GM19035 (cell line): ENCODE data around the gene PEX19.

ENCODE experiments used
- ATAC-seq: cut with Tn5 transposase; IDR thresholded peaks from one replicate; pipeline ENCODE4 v1.9.1; 2021; ENCODE audit not compliant: unreplicated experiment

Gene PEX19

DNA sequence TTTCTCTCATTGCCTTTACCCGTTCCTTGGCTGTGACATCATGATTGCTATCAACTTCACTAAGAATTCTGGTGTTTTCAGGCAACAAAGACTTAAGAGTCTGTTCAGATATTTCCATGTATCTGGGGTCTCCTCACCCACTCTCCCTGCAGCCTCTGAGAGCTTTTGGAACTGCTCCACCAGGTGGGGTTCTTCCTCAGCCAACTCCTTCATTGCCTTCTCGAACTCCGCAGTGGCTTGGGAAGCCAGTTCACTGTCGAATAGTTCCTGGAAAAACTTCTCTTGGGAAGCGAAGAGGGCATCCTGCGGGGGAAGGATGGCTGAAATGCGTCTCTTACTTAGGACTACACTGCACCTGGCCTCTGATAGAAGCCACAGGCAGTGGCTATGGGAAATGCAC is 2.1 kb downstream of the PEX19 start:
- no peak for ATAC-seq

DNA sequence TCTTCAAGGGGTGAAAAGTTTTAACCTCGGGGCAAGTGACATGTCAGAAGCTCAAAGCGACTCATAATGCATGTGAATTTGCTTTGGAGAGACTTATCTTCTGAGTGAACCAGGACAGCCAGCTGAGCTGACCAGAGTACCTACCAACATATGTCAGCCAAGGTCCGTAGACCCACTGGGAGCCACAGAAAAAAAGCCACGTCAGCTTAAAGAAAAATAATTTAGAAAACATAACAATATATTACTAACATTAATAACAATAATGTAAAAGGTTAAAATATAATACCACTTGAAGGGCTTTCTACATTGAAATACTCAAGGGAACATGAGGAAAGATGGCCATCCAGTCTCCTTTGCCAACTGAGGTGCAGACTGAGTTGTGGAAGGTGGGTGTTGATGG is 6.9 kb downstream of the PEX19 start:
- no peak for ATAC-seq

DNA sequence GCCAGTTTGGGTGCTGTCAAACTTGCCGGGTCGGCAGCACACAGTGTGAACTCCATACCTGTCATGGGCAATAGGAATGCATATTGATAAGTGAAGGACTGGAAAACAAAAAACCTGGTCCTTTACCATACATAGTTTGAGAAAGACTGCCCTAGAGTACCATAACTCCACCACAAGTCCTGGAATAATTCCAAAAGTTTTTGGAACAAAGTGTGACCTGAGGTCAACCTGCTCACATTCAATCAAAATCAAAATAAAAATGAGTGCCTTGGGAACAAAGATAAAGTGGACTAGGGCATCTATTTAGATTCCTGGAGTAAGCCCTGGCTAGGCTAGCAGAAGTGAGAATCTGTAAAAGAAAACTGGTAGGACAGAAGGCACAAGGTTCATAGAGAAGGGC is 7.6 kb downstream of the PEX19 start:
- ATAC-seq = no peak

DNA sequence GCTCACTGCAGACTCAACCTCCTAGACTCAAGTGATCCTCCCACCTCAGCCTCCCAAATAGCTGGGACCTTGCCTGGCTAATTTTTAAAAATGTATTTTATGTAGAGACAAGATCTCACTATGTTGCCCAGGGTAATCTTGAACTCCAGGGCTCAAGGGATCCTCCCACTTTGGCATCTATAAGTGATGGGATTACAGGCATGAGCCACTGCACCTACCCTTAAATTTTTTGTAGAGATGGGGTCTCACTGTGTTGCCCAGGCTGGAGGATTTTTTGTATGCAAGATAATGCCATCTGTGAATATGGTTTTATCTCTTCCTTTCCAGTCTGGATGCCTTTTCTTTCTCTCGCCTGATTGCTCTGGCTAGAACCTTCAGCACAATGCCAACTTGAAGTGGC is 13.9 kb downstream of the PEX19 start:
- no peak for ATAC-seq

DNA sequence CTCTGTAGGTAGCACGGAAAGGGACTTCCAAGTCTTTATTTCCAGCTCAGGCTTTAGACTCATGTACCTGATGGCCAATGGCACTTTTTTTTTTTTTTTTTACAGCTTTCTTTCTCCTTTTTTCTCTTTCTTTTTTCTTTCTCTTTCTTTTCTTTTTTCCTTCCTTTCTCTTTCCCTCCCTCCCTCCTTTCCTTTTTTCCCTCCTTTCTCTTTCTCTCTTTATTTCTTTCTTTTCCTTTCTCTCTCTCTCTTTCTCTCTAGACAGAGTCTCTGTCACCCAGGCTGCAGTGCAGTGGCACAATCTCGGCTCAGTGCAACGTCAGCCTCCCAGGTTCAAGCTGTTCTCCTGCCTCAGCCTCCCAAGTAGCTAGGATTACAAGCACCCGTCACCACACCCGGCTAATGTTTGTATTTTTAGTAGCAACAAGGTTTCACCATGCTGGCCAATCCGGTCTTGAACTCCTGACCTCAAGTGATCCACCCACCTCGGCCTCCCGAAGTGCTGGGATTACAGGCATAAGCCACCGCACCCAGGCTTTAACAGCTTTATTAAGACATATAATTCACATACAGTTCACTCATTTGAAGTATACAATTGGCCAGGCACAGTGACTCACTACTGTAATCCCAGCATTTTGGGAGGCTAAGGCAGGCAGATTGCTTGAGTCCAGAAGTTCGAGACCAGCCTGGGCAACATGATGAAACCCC is 17.5 kb downstream of the PEX19 start:
- no peak for ATAC-seq

DNA sequence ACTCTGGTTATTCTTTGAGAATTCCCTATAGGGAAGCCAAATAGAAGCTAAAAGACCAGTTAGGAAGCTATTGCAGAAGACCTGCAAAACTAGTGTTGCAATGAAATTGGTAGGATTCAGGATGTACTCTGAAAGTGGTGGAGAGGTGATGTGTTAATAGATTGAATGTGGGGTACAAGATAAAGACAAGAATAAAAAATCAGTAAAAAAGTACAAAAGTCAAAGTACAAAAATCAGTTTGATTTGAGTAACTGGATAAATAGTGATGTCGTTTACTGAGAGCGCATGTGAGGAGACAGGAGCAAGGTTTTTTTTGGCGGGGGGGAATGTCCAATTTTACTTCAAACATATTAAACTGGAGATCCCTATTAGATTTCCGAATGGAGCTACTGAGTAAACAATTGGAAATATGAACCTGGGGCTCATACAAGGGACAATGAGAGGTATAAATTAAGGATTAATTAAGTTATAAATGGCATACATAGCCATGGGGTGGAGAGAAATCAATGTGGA is 20.1 kb downstream of the PEX19 start:
- no peak for ATAC-seq

DNA sequence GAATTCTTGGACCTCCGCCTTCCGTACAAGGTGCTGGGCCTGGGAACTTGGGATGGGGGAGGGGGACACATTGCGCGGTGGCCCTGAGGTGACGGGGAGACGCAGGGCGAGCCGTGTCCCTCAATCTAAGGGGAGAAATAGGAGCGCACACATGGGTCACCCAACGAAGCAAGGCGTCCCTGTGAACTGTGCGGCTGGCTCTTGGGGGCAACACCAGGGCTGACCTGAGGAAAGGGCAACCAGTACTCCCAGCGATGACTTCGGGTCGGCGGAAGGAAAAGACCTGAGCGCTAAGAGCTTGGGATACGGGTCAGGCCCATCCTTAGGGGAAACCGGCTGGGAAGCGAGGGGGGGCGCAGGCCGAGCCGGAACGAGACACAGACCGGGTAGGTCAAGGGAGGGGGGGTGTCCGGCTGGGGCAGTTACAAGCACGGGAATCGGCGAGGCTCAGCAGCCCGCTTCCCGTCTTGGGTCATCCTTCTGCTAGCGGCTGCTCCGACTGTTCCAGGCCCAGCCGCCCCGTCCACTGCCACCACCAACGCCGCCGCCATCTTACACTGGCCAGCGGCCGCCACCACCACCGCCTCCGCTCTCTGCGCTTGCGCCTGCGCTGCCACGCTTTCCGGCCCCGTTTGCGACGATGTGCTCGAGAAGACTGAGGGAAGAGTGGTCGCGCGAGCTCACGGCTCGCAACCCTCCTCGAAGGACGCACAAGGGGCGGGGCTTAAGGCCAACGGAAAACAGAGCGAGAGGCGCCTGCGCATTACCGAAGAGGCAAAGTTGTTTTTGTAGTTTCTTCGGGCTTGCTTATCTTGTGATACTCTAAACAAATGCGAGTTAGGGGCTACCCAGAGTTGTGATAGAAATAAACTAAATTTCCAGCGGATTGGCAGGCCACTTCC is 22.8 kb downstream of the PEX19 start, which contains the start of gene DCAF8:
TSS of gene DCAF8 (minus strand) at position 657 of the 902 bp plus-strand sequence. CDS start 18,541 bp downstream, outside the sequence.
- ATAC-seq = peak; percentile 82

DNA sequence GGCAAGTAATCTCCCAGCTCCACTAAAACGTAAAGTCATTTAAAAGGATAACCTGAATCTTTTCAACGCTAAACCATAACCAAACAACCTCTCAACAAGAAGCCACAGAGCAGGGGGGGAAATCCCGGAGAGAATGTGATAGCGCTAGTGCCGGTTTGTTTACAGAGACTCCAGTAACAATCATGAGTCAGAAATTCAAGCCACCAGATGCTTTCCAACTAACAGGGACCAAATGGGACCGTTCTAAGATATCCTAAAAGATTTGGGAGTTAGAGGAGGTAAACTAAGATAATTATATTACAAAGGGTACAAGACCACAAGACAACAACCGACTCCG is 23.4 kb downstream of the PEX19 start:
- ATAC-seq = peak; percentile 30

DNA sequence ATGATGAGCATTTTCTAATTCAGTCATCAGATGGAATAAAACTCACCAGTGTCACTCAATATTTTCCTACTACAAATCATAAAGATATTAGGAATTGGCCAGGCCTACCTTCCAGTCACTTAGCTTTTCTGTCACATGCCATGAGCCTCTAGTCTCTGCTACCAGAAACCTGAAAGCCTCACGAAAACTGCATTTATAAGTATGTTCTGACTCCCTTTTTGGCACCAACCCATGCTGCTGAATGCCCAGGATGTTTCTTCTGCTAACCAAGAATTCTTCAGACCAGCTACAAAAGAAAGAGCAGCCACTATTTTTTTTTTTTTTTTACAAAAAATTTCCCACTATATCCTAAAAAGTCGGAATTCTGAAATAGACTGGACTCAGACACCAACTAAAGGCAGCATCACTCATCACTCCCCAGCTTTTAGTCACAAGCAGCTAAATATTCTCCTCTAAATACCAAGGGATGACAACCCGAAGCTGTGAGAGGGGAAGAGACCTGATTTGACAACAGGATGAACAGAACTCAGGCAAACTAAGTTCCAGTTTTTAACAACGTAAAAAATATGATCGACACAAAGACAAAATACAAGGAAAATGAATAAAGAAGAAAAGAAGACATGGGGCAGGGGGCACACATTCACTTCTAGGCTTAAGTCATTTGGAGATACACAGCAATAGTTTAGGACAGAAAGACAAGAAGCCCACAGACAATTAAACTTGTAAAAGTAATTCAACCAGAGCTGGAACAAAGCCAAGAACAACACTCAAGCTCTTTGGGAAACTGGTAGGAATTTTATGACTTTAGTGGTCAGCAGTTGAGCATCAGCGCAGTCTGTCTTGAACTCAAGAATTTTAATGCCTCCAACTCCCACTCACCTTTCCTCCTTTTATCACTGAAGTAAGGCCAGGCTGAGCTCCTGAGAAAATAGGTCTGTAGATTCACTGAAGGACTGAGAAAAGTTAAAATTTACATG is 24.2 kb downstream of the PEX19 start:
- ATAC-seq = no peak

DNA sequence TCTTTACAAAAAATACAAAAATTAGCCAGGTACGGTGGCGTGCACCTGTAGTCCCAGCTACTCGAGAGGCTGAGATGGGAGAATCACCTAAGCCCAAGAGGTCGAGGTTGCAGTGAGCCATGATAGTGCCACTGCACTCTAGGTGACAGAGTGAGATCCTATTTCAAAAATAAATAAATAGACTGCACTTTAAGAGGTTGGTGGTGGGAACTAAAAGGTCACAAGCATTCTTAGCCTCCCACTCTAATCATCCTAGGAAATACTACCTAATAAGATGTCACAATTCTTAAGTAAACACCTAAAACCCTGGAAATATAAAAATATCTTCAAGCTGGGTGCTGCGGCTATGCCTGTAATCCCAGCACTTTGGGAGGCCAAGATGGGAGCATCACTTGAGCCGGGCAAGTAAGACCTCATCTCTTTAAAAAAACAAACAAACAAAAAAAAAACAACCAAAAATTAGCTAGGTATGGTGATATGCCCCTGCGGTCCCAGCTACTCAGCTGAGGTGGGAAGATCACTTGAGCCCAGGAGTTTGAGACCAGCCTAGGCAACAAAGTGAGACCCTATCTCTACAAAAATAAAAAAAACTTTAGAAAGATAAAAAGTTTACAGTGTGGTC is 26.6 kb downstream of the PEX19 start:
- no peak for ATAC-seq

DNA sequence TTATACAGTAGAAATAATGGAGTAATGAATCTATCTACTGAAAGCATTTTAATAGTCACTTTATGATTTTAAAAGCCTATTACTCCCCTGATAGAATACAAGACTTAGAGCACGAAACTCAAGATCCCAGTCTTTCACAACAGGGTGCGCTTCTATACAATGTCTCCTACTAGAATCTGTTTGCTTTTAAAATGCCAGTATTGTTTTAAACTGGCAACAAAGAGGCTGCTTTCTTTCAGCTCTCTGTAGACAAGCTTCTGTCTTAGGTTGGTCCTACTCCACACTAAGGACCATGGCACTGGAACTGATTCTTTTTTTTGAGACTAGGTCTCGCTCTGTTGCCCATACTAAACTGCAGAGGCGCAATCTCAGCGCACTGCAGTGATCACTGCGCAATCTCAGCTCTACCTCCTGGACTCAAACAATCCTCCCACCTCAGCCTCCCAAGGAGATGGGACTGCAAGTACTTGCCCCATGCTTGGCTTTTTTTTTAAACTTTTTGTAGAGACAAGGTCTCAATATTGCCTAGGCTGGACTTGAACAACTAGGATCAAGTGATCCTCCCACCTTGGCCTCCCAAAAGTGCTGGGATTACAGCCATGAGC is 27.4 kb downstream of the PEX19 start:
- ATAC-seq = no peak

DNA sequence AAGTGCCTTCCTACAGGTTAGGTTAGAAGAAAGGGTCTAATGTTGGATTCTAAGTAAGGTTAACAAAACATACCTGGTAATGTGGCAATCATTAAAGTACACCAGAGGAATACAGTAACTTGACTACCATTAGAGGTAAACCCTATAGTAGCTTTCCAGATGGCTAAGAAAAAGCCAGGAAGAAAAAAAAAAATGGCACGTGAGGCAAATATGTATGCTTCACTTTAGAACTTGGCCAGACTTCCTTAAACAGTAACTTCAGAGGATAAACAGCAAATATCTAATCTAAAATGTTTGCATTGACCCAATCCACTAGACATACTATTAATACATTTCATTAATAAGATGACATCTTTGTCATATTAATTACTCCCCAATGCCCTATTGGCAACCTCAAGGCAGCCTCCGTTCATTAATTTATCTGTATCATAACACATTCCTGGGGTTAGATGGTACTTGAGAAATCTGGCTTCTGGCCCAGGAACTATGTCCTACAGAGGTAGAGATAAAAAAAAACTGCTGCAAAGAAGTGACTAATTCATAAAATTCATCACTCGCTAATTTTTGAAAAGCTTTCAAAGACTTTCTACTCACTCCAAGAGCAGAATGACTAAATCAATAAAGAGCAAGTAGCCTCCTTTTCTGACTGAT is 28.4 kb downstream of the PEX19 start:
- no peak for ATAC-seq

DNA sequence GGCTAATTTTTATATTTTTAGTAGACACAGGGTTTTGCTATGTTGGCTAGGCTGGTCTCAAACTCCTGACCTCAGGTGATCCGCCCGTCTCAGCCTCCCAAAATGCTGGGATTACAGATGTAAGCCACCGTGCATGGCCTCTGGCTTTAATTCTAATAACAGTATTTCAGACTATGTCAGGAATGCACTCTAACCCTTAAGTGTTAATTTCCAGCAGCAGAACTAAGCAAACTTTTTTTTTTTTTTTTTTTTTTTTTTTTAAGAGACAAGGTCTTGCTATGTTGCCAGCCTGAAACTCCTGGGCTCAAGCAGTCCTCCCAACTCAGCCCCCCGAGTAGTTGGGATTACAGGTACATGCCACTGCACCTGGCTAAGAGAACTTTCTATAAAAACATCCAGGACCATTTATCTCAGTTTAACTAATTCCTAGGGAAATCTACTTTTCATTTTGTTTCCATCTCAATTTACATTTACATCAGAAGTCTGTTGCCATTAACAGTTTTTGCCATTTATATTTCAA is 29.1 kb downstream of the PEX19 start:
- no peak for ATAC-seq

DNA sequence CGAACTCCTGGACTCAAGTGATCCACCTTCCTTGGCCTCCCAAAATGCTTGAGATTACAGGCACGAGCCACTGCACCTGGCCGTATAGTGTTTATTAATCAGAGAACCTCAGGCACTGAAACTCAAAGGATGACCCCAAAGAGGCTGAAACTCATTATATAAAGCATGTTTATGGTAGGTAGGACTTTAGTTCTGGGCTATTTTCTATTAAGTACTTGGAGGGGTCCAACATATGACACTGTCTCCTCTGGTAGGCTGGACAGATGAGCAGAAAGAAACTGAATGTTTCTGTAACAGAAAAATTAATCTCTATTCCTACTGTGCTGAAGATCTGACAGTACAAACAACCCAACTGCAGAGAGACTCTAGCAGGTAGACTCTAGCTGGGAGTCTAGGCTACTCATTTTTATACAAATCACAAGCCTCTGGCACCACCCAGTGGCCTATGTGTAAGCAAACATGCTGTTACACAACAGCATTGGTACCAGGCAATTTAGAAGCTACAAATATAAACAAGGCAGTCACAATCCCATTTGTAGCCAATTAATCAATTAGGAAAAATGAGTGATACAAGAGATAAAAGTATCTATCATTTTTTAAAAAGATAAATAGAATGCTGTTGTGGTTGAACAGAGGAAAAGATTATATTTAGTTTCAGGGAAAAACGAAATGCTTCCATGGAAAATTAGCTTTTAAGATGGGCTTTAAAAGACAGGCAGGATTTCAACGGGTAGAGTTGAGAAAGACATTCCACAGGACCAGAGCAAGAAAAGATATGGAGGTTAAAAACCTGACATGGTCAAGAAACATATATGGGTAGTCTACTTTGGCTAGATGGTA is 33.0 kb downstream of the PEX19 start:
- no peak for ATAC-seq

DNA sequence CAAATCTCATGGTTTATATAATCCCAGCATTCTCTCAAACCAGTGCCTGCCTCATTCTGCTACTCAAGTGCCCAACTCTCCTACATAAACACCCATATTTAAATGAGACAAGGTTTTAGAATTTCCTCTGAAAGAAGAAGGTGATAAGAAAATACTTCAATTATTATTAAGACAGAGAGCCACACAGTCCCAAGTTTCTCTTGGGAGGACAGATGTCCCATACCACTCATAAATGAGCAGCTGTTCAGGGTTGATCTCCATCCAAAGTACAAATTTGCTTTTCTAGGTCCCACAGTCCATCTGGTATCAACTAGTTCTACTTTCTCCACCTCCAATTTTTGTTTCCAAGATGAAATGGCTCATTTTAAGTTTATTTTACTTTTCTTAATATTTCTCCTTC is 33.9 kb downstream of the PEX19 start:
- no peak for ATAC-seq

DNA sequence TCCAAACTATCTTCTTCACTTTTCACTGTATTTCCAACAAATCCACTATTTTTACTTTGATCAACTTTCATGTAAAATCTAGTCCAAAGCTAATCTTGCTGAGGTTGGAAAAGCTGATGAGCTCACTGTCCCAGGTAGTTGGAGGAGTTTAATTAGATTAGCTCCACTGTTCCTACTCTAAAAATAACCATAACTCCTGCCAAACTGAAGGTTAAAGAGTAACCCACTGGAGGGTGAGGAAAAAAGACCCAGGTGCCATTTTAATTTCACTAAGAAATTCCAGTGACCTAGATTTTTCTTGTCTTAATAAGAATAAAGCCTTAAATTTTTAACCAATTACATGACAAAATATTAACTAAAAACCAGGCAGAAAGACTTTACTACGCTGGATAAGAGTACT is 37.9 kb downstream of the PEX19 start:
- no peak for ATAC-seq

DNA sequence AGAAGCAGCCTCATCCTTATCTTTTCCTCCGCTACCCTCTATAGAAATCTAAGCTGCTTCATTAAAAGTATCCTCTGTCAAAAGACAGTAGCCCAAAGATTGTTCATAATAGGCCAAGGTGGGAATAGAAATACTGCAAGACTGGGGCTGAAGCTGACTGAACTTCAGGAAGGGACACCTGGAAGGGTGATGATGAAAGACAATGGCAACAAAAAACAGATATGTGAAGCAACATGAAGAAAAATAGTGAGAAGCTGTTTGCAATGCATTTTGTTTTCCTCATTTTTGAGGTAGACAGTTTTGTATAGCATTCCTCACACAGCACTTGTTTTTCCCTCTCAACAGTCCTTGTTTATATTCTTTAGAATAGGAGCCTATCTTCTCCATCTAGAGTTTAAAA is 39.5 kb downstream of the PEX19 start:
- no peak for ATAC-seq

DNA sequence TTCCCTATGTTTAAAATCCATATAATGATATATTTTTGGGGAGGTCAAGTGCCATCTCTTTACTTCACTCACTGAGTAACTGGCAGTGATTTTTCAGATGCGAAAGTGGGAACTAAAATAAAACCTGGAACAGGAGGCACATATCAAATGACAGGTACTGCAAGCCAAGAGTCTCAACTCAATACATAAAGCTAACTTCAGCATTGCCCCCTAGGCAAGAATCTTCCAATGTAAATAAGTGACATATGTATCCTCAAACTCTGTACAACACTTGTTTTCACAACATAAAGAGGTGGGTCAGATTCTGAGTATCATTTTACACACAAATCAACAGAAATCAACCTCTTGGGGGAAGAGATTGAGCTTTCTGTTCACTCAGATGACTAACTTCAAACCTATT is 40.7 kb downstream of the PEX19 start:
- ATAC-seq = no peak

DNA sequence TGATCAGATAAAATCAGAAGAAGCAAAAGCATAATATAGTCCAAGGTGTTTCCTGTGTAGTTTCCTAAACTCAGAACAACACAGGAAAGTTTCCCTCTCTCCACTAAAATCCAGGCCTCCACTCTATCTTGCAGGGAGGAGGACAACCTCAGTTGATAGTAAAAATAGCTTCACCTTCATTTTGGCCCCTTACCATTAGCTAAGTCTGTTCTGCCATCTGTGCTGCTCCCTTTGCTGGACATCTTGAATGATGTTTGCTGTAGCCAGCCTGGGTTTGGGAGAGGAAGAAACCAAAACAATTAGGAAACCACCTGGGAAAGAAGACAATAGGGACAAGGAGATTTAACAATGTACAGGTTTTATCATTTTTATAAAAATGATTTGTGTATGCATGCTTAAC is 41.2 kb downstream of the PEX19 start:
- ATAC-seq = no peak
